Measurements from ENCODE around the gene SELPLG.

DNA sequence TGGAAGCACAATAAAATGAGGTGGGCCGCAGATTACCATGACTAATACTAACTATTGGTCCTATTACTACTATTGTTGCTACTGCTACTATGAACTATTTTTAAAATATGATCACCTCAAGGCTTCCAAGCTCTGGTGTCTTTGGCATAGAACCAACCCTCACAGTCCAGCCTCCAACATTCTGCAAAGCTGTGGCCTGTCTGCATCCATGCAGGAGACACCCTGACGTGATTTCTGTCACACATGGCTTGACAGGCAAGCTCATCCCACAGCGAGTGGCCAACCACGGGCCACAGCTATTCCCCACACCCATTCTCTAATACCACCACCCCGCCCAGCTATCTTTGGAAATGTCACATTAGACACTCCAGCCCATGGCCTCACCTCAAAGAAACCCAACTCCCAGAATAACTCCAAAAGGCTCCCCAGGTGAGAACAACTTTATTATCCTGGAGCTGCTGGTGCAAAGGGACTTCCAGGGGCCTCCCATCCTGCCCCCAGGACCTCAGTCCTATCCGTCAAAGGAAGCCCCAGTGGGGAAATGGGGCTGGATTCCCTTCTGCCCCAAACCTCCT is 56.9 kb downstream of the SELPLG start:
- no peak for TF ChIP-seq EZH2phosphoT487 (IDR thresholded peaks at IDR 0.05; ENCODE audit: insufficient read depth, low read depth)
- no peak for TF ChIP-seq EZH2 (IDR thresholded peaks at IDR 0.05; ENCODE audit: insufficient read depth, poor library complexity, severe bottlenecking)

Data from GM23248 (cell line).